ENCODE data around the gene BPIFA2.

DNA sequence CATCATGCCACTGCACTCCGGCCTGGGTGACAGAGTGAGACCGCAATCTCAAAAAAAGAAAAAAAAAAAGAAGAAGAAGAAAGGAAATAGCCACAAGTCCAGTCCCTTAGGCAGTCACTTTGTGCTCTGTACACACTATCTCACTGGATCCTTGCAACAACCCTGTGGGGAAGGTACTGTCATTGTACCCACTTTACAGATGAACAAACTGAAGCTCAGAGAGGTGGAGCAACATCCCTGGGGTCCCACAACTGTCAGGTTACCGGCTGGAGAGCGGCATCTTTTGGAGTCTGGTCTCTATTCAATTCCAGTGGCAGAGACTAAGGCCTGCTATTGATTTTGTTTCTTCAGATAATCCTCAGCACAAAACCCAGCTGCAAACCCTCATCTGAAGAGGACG lies 12.2 kb downstream of the BPIFA2 start:
- TF ChIP-seq SMC3 (conservative IDR thresholded peaks at IDR 0.05; ENCODE audit: poor library complexity) (no peak), POLR2AphosphoS5 (IDR thresholded peaks at IDR 0.05) (no peak), EZH2 (IDR thresholded peaks at IDR 0.05; ENCODE audit: borderline replicate concordance, insufficient read depth, low read length, poor library complexity, severe bottlenecking) (no peak), RAD21 (conservative IDR thresholded peaks at IDR 0.05) (no peak), EP300 (conservative IDR thresholded peaks at IDR 0.05; ENCODE audit: poor library complexity, severe bottlenecking) (no peak), REST (IDR thresholded peaks at IDR 0.05; ENCODE audit: borderline replicate concordance) (no peak), TAF1 (IDR thresholded peaks at IDR 0.05; ENCODE audit: low read depth) (no peak), MXI1 (conservative IDR thresholded peaks at IDR 0.05; ENCODE audit: poor library complexity, severe bottlenecking) (no peak)
- TF ChIP-seq, protein P1, sequence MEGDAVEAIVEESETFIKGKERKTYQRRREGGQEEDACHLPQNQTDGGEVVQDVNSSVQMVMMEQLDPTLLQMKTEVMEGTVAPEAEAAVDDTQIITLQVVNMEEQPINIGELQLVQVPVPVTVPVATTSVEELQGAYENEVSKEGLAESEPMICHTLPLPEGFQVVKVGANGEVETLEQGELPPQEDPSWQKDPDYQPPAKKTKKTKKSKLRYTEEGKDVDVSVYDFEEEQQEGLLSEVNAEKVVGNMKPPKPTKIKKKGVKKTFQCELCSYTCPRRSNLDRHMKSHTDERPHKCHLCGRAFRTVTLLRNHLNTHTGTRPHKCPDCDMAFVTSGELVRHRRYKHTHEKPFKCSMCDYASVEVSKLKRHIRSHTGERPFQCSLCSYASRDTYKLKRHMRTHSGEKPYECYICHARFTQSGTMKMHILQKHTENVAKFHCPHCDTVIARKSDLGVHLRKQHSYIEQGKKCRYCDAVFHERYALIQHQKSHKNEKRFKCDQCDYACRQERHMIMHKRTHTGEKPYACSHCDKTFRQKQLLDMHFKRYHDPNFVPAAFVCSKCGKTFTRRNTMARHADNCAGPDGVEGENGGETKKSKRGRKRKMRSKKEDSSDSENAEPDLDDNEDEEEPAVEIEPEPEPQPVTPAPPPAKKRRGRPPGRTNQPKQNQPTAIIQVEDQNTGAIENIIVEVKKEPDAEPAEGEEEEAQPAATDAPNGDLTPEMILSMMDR (IDR thresholded peaks at IDR 0.05; ENCODE audit: poor library complexity, severe bottlenecking) = no peak
